Measurements from ENCODE around the gene SAT2.

DNA sequence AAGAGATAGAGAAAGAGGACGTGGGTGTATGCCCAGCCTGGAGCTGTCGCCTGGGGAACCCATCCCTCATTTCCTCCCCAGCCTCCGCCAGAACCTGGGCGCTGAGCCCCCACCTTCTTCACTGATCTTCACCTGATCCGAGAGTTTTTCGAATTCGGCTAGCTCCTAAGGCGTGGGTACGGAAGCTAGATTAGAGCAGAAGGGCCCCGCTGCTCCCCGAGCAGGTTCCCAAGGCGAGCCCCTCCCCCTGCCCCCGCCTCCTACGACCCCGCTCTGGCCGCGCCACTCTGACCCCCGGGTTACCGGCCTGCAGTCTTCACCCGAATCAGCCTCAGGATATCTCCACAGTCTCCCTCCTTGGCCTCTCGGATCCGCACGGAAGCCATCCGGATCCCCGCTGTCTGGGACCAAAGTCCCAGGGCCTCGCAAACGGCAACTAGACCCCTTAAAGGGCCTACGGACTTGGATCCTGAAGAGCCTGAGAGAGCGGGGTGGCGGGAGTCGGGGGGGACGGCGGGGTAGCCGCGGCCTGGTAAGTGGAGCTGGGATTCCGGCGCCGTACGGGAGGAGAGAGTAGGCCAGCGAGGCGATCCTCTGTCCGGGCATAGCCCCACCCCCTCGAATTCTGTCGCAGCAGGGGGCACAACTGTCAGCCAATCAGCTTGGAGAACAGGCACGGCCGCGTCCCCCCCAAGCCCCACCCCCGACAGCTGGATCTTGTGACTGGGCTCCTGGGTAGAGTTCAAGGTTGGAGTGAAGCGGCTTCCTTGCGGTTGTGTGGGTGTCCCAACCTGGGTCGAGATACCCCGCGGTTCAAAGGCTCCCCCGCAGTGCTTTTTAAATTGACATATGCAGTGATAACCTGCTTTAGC, at the start of gene SAT2:
- no peak for TF ChIP-seq CTCF (IDR thresholded peaks at IDR 0.05; ENCODE audit: low read depth, low read length)
- TF ChIP-seq EZH2phosphoT487 (IDR thresholded peaks at IDR 0.05; ENCODE audit: low read depth): no peak

All from OCI-LY3 (cell line).